SK-N-SH (cell line): Measurements from ENCODE around the gene GADD45B.

ENCODE experiments used
- EP300 ChIP-seq, 2 experiments: IDR thresholded peaks; 2 replicates each; pipeline versions ENCODE4 v1.4.0 to v1.6.1; 2012; ENCODE audit warnings: borderline replicate concordance in 1 of 2, low read depth in 1 of 2, low read length in 1 of 2
- MXI1 ChIP-seq: IDR thresholded peaks from 2 replicates; pipeline ENCODE4 v1.6.1; 2012; ENCODE audit warnings: mild to moderate bottlenecking, low read depth, low read length, improper control_type of control experiment
- RAD21 ChIP-seq: IDR thresholded peaks from 2 replicates; pipeline ENCODE4 v1.6.1; 2012; ENCODE audit warnings: mild to moderate bottlenecking, low read length
- RFX5 ChIP-seq: IDR thresholded peaks from 2 replicates; pipeline ENCODE4 v1.6.1; 2012; ENCODE audit warnings: mild to moderate bottlenecking, improper control_type of control experiment, low read length
- SMC3 ChIP-seq: IDR thresholded peaks from 2 replicates; pipeline ENCODE4 v1.6.1; 2012; ENCODE audit warnings: low read depth, low read length, improper control_type of control experiment
- TAF1 ChIP-seq: IDR thresholded peaks from 2 replicates; pipeline ENCODE4 v1.6.1; 2012; ENCODE audit warnings: low read depth, mild to moderate bottlenecking, low read length, moderate library complexity, borderline replicate concordance
- TCF12 ChIP-seq: IDR thresholded peaks from 2 replicates; pipeline ENCODE4 v1.4.0; 2012
- TEAD4 ChIP-seq: IDR thresholded peaks from 2 replicates; pipeline ENCODE4 v1.4.0; 2012; ENCODE audit warnings: mild to moderate bottlenecking, borderline replicate concordance; ENCODE audit not compliant: insufficient read depth
- YY1 ChIP-seq: IDR thresholded peaks from 2 replicates; pipeline ENCODE4 v1.4.0; 2012; ENCODE audit warnings: low read depth, mild to moderate bottlenecking
- TF ChIP-seq, protein P1 (sequence below): fragments of 200-600 bp; sonication (generic); IDR thresholded peaks from 2 replicates; pipeline ENCODE4 v1.6.1; 2017; ENCODE audit warnings: antibody characterized with exemption, mild to moderate bottlenecking, moderate library complexity
- TF ChIP-seq, protein P2 (sequence below): IDR thresholded peaks from 2 replicates; pipeline ENCODE4 v1.4.0; 2012; ENCODE audit warnings: low read depth, borderline replicate concordance
- TF ChIP-seq, protein P3 (sequence below): fragments of 150-350 bp; IDR thresholded peaks from 2 replicates; pipeline ENCODE4 v1.6.1; 2017; ENCODE audit warnings: antibody characterized with exemption, low read length, low read depth, borderline replicate concordance
- TF ChIP-seq, protein P4 (sequence below): IDR thresholded peaks from 2 replicates; pipeline ENCODE4 v1.6.1; 2012; ENCODE audit warnings: mild to moderate bottlenecking, low read depth, low read length, moderate library complexity

DNA sequence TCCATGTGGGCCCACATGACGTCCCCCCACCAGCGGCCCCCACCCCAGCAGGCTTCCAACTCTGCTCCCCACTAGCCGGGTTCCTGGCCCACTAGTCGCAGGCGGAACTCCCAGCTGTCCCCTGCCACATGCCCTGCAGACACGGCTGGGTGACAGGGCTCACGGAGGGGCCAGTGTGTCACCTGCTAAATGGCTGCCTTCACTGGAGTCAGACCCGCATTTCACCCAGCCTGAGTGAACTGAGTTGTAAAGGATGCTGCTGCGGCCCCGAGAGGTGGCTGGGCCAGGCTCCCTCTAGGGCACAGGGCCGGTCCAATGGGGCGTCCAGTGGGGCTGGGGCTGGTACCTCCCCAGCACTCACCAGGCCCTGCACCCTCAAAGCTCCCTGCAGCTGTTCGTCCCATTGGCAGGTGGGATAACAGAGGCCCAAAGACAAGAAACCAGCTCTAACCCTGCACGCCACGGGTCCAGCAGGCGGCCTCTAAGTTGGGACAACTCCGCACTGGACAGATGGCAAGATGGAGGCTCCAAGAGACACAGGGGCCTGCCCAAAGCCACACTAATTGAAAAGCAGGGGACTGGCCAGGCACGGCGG is 22.4 kb upstream of the GADD45B start:
- TF ChIP-seq, protein P1, sequence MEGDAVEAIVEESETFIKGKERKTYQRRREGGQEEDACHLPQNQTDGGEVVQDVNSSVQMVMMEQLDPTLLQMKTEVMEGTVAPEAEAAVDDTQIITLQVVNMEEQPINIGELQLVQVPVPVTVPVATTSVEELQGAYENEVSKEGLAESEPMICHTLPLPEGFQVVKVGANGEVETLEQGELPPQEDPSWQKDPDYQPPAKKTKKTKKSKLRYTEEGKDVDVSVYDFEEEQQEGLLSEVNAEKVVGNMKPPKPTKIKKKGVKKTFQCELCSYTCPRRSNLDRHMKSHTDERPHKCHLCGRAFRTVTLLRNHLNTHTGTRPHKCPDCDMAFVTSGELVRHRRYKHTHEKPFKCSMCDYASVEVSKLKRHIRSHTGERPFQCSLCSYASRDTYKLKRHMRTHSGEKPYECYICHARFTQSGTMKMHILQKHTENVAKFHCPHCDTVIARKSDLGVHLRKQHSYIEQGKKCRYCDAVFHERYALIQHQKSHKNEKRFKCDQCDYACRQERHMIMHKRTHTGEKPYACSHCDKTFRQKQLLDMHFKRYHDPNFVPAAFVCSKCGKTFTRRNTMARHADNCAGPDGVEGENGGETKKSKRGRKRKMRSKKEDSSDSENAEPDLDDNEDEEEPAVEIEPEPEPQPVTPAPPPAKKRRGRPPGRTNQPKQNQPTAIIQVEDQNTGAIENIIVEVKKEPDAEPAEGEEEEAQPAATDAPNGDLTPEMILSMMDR, result no peak
- no peak for TF ChIP-seq RAD21
- TF ChIP-seq, protein P2, sequence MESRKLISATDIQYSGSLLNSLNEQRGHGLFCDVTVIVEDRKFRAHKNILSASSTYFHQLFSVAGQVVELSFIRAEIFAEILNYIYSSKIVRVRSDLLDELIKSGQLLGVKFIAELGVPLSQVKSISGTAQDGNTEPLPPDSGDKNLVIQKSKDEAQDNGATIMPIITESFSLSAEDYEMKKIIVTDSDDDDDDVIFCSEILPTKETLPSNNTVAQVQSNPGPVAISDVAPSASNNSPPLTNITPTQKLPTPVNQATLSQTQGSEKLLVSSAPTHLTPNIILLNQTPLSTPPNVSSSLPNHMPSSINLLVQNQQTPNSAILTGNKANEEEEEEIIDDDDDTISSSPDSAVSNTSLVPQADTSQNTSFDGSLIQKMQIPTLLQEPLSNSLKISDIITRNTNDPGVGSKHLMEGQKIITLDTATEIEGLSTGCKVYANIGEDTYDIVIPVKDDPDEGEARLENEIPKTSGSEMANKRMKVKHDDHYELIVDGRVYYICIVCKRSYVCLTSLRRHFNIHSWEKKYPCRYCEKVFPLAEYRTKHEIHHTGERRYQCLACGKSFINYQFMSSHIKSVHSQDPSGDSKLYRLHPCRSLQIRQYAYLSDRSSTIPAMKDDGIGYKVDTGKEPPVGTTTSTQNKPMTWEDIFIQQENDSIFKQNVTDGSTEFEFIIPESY, result no peak
- TF ChIP-seq MXI1, result no peak
- no peak for TF ChIP-seq SMC3
- no peak for TF ChIP-seq TAF1
- TF ChIP-seq TCF12, result no peak
- no peak for TF ChIP-seq YY1
- TF ChIP-seq, protein P3, sequence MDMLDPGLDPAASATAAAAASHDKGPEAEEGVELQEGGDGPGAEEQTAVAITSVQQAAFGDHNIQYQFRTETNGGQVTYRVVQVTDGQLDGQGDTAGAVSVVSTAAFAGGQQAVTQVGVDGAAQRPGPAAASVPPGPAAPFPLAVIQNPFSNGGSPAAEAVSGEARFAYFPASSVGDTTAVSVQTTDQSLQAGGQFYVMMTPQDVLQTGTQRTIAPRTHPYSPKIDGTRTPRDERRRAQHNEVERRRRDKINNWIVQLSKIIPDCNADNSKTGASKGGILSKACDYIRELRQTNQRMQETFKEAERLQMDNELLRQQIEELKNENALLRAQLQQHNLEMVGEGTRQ, result no peak
- TF ChIP-seq, protein P4, sequence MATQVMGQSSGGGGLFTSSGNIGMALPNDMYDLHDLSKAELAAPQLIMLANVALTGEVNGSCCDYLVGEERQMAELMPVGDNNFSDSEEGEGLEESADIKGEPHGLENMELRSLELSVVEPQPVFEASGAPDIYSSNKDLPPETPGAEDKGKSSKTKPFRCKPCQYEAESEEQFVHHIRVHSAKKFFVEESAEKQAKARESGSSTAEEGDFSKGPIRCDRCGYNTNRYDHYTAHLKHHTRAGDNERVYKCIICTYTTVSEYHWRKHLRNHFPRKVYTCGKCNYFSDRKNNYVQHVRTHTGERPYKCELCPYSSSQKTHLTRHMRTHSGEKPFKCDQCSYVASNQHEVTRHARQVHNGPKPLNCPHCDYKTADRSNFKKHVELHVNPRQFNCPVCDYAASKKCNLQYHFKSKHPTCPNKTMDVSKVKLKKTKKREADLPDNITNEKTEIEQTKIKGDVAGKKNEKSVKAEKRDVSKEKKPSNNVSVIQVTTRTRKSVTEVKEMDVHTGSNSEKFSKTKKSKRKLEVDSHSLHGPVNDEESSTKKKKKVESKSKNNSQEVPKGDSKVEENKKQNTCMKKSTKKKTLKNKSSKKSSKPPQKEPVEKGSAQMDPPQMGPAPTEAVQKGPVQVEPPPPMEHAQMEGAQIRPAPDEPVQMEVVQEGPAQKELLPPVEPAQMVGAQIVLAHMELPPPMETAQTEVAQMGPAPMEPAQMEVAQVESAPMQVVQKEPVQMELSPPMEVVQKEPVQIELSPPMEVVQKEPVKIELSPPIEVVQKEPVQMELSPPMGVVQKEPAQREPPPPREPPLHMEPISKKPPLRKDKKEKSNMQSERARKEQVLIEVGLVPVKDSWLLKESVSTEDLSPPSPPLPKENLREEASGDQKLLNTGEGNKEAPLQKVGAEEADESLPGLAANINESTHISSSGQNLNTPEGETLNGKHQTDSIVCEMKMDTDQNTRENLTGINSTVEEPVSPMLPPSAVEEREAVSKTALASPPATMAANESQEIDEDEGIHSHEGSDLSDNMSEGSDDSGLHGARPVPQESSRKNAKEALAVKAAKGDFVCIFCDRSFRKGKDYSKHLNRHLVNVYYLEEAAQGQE, result no peak
- no peak for TF ChIP-seq TEAD4
- no peak for TF ChIP-seq EP300 (IDR thresholded peaks at IDR 0.05; ENCODE audit: borderline replicate concordance in 1 of 2, low read depth in 1 of 2, low read length in 1 of 2)
- no peak for TF ChIP-seq RFX5
